MM.1S (cell line): ENCODE measurements around the gene KLK13.

Experiments used
- EZH2 ChIP-seq: fragments of 300-600 bp; sonication (generic); optimal IDR thresholded peaks from 2 replicates; pipeline ENCODE3; 2017; ENCODE audit warnings: low read depth, mild to moderate bottlenecking, antibody characterized with exemption, low read length, mixed read lengths
- EZH2phosphoT487 ChIP-seq: fragments of 300-600 bp; sonication (generic); IDR thresholded peaks from 2 replicates; pipeline ENCODE4 v1.6.1; 2018; ENCODE audit warnings: antibody characterized with exemption, low read length
- TF ChIP-seq, protein P1 (sequence below): fragments of 300-600 bp; sonication (generic); IDR thresholded peaks from 2 replicates; pipeline ENCODE4 v1.5.1; 2016; ENCODE audit warnings: antibody characterized with exemption, low read length, mixed read lengths

DNA sequence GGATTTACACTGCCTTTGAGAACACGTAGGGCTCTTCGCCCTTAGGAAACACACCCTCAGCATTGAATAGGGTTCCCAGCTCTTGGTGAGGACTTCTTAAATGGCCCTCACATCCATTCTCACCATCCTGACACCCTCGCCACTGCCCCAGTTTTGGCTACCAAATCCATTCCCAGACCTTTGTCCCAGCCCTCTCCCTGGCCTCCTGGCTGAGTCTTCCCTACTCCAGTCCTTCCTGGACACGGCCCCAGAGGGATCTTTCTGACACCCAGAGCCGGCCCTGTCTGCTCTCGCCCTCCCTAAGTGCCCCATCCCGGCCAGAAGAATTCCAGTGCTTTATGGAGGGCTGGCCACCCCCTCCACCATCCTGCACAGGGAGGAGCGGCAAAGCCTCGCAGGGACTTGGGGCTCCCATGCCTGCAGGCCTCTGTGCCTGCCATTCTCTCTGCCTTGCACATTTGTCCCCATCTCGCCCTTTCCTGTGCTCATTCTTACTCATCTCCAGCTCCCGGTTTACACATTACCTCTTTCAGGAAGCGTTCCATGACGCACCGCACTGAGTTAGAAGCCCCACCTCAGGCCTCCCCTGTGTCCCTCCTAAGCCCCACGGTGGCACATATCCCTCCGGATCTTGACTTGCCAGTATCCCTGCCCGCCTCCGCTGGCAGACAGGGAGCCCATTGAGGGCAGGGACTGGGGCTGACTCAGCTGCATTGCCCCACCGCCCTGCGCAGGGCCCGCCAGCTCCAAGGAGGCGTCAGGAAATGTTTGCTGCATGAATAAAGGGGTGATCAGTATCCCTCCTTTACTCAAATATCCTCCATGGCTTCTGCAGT, 28.8 kb upstream of the KLK13 start:
- no peak for TF ChIP-seq EZH2
- TF ChIP-seq, protein P1, sequence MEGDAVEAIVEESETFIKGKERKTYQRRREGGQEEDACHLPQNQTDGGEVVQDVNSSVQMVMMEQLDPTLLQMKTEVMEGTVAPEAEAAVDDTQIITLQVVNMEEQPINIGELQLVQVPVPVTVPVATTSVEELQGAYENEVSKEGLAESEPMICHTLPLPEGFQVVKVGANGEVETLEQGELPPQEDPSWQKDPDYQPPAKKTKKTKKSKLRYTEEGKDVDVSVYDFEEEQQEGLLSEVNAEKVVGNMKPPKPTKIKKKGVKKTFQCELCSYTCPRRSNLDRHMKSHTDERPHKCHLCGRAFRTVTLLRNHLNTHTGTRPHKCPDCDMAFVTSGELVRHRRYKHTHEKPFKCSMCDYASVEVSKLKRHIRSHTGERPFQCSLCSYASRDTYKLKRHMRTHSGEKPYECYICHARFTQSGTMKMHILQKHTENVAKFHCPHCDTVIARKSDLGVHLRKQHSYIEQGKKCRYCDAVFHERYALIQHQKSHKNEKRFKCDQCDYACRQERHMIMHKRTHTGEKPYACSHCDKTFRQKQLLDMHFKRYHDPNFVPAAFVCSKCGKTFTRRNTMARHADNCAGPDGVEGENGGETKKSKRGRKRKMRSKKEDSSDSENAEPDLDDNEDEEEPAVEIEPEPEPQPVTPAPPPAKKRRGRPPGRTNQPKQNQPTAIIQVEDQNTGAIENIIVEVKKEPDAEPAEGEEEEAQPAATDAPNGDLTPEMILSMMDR = no peak
- no peak for TF ChIP-seq EZH2phosphoT487
